HUES48 (cell line): ENCODE results near the gene HTR3A.
"Not testable (repeated sequence)": the region's sequence is repeated elsewhere in the genome, so short reads cannot be mapped to it uniquely, and the experiment has no call there.

Experiments
- H3K27ac ChIP-seq: one replicate; pipeline ENCODE4 v1.7.0; 2013; ENCODE audit warnings: low read depth, low read length, inconsistent platforms
- H3K27me3 ChIP-seq: 2 replicates; pipeline ENCODE4 v1.6.1; 2013; ENCODE audit warnings: mild to moderate bottlenecking, low read length; ENCODE audit not compliant: control insufficient read depth, insufficient read depth
- H3K36me3 ChIP-seq: 2 replicates; pipeline ENCODE4 v1.6.1; 2013; ENCODE audit warnings: low read length; ENCODE audit not compliant: control insufficient read depth, insufficient read depth
- H3K4me1 ChIP-seq: 2 replicates; pipeline ENCODE4 v1.6.1; 2013; ENCODE audit warnings: mild to moderate bottlenecking, low read length; ENCODE audit not compliant: control insufficient read depth, insufficient read depth
- H3K4me3 ChIP-seq: 2 replicates; pipeline ENCODE4 v1.5.1; 2013; ENCODE audit warnings: mild to moderate bottlenecking, low read depth, low read length
- H3K9ac ChIP-seq: 2 replicates; pipeline ENCODE4 v1.6.1; 2013; ENCODE audit warnings: mild to moderate bottlenecking, low read depth, low read length, moderate library complexity
- H3K9me3 ChIP-seq: 2 replicates; pipeline ENCODE4 v1.6.1; 2013; ENCODE audit warnings: low read length; ENCODE audit not compliant: control insufficient read depth, insufficient read depth

HTR3A gene

GRCh38 chr11:113974741-113975470 lies at the start of gene HTR3A:
TSS of gene HTR3A (plus strand) at chr11:113975108. CDS start at chr11:113975326, 218 bp downstream.
- peaks cover 12% of the 10 kb centered on the region for H3K4me1 ChIP-seq
- no peak within 1 kb of the TSS for H3K9ac ChIP-seq
- H3K36me3 ChIP-seq, result no peaks in the 10 kb centered on the region
- H3K9me3 ChIP-seq, result no peaks in the 10 kb centered on the region
- H3K27me3 ChIP-seq, result peaks cover 4% of the 10 kb centered on the region
- peak within 1 kb of the TSS; percentile 21 for H3K27ac ChIP-seq
- peak within 1 kb of the TSS; percentile 34 for H3K4me3 ChIP-seq

GRCh38 chr11:113926273-113927197 lies 48.4 kb upstream of the HTR3A start:
- no peak overlapping the region for H3K27ac ChIP-seq
- no peaks in the 10 kb centered on the region for H3K36me3 ChIP-seq
- H3K9ac ChIP-seq, result no peak overlapping the region
- H3K4me3 ChIP-seq, result no peak overlapping the region
- no peaks in the 10 kb centered on the region for H3K27me3 ChIP-seq
- H3K4me1 ChIP-seq, result no peaks in the 10 kb centered on the region
- H3K9me3 ChIP-seq, result no peaks in the 10 kb centered on the region

GRCh38 chr11:113928311-113928710 lies 46.6 kb upstream of the HTR3A start:
- H3K27me3 ChIP-seq, result no peaks in the 10 kb centered on the region
- no peaks in the 10 kb centered on the region for H3K9me3 ChIP-seq

GRCh38 chr11:113932788-113933187 lies 42.1 kb upstream of the HTR3A start:
- Histone ChIP-seq H3K27ac (peak overlapping the region; percentile 58), H3K27me3 (no peaks in the 10 kb centered on the region; the same call in 1 of the 2 replicates), H3K4me1 (peaks cover 17% of the 10 kb centered on the region), H3K9me3 (no peaks in the 10 kb centered on the region), H3K36me3 (no peaks in the 10 kb centered on the region), H3K9ac (no peak overlapping the region), H3K4me3 (no peak overlapping the region)

More at GRCh38 chr11:113928311-113928710, 46.6 kb upstream of the HTR3A start:
- Histone ChIP-seq H3K4me3 (no peak overlapping the region), H3K4me1 (peaks cover 15% of the 10 kb centered on the region), H3K36me3 (no peaks in the 10 kb centered on the region), H3K27ac (no peak overlapping the region), H3K9ac (no peak overlapping the region)

GRCh38 chr11:113934193-113934592 lies 40.7 kb upstream of the HTR3A start:
- not testable (repeated sequence) for H3K9me3 ChIP-seq, H3K27ac ChIP-seq, H3K9ac ChIP-seq, H3K36me3 ChIP-seq, H3K4me3 ChIP-seq, H3K27me3 ChIP-seq
- H3K4me1 ChIP-seq, result peaks cover 17% of the 10 kb centered on the region

- Histone ChIP-seq H3K27me3 (no peaks in the 10 kb centered on the region; the same call in 1 of the 2 replicates), H3K27ac (no peak overlapping the region), H3K9me3 (no peaks in the 10 kb centered on the region)
Observed at GRCh38 chr11:113934761-113935160, 40.1 kb upstream of the HTR3A start.

GRCh38 chr11:113935858-113936257 lies 39.0 kb upstream of the HTR3A start:
- Histone ChIP-seq H3K27me3 (no peaks in the 10 kb centered on the region; the same call in 1 of the 2 replicates), H3K27ac (no peak overlapping the region)

More at GRCh38 chr11:113934761-113935160, 40.1 kb upstream of the HTR3A start:
- no peaks in the 10 kb centered on the region for H3K36me3 ChIP-seq
- H3K9ac ChIP-seq, result no peak overlapping the region
- no peak overlapping the region for H3K4me3 ChIP-seq
- H3K4me1 ChIP-seq, result peaks cover 17% of the 10 kb centered on the region

GRCh38 chr11:113937918-113938317 lies 37.0 kb upstream of the HTR3A start:
- Histone ChIP-seq H3K4me3 (no peak overlapping the region), H3K4me1 (peaks cover 6% of the 10 kb centered on the region), H3K27ac (no peak overlapping the region), H3K36me3 (no peaks in the 10 kb centered on the region), H3K9ac (no peak overlapping the region), H3K27me3 (no peaks in the 10 kb centered on the region; the same call in 1 of the 2 replicates), H3K9me3 (no peaks in the 10 kb centered on the region)

More at GRCh38 chr11:113935858-113936257, 39.0 kb upstream of the HTR3A start:
- no peak overlapping the region for H3K4me3 ChIP-seq
- H3K9me3 ChIP-seq, result no peaks in the 10 kb centered on the region
- H3K9ac ChIP-seq, result no peak overlapping the region
- no peaks in the 10 kb centered on the region for H3K36me3 ChIP-seq
- peaks cover 17% of the 10 kb centered on the region for H3K4me1 ChIP-seq

- Histone ChIP-seq H3K4me3 (no peak overlapping the region), H3K4me1 (no peaks in the 10 kb centered on the region), H3K27me3 (no peaks in the 10 kb centered on the region), H3K9ac (no peak overlapping the region), H3K27ac (no peak overlapping the region), H3K9me3 (no peaks in the 10 kb centered on the region), H3K36me3 (no peaks in the 10 kb centered on the region)
Observed at GRCh38 chr11:113942256-113942655, 32.7 kb upstream of the HTR3A start.

- H3K4me3 ChIP-seq, result not testable (repeated sequence)
- H3K4me1 ChIP-seq, result peaks cover 10% of the 10 kb centered on the region
Observed at GRCh38 chr11:113946162-113946561, 28.7 kb upstream of the HTR3A start.

GRCh38 chr11:113947994-113948393 lies 26.9 kb upstream of the HTR3A start:
- no peaks in the 10 kb centered on the region for H3K9me3 ChIP-seq
- H3K4me3 ChIP-seq, result no peak overlapping the region

More at GRCh38 chr11:113946162-113946561, 28.7 kb upstream of the HTR3A start:
- H3K27me3 ChIP-seq, H3K9ac ChIP-seq, H3K36me3 ChIP-seq, H3K27ac ChIP-seq, H3K9me3 ChIP-seq: not testable (repeated sequence)

More at GRCh38 chr11:113947994-113948393, 26.9 kb upstream of the HTR3A start:
- Histone ChIP-seq H3K27me3 (no peaks in the 10 kb centered on the region), H3K9ac (no peak overlapping the region), H3K4me1 (peaks cover 16% of the 10 kb centered on the region), H3K36me3 (no peaks in the 10 kb centered on the region), H3K27ac (no peak overlapping the region)
